ENCODE data around the gene ZNF536.
"Not testable (repeated sequence)": the region's sequence is repeated elsewhere in the genome, so short reads cannot be mapped to it uniquely, and the experiment has no call there.

GRCh38 chr19:30446120-30446519 lies 73.9 kb downstream of the ZNF536 start:
- not testable (repeated sequence) for TF ChIP-seq POLR2A, EP300 (IDR thresholded peaks at IDR 0.05)
